Measurements from ENCODE around the gene TYW3. TPM values are rescaled to one million over a fixed set of nuclear protein-coding genes. Genes with fewer than 3 reads are reported as not detected.

Gene TYW3
- total and polyA plus RNA-seq, 9 donors = 11.6 to 30.9 (median 21.7) TPM

- intact Hi-C loops (cut with DNase I) = no loop called here
- DNase-seq = peak in 4 of 5 donors; percentile 11 to 53 (median 24)
- no peaks in the 10 kb centered on the region for H3K27me3 ChIP-seq
- WGBS, 3 donors = 5 to 12% (median 5%) methylated on average over 5 of the region's 5 CpGs
- peak overlapping the region in 1 of 2 donors; percentile 15 for H3K27ac ChIP-seq
- no peaks in the 10 kb centered on the region for H3K36me3 ChIP-seq
- no peaks in the 10 kb centered on the region for H3K9me3 ChIP-seq
- no peaks in the 10 kb centered on the region for H3K4me1 ChIP-seq (ENCODE audit: insufficient read depth)
- TF ChIP-seq CTCF (IDR thresholded peaks at IDR 0.05) = peak; percentile 56 to 76 (median 69)
- no peak for TF ChIP-seq POLR2A (IDR thresholded peaks at IDR 0.05)
- no peak overlapping the region for H3K4me3 ChIP-seq
Measured at GRCh38 chr1:74689621-74690363, 43.2 kb upstream of the TYW3 start.

GRCh38 chr1:74690364-74690696, 42.6 kb upstream of the TYW3 start:
- H3K4me1 ChIP-seq (ENCODE audit: insufficient read depth) = no peaks in the 10 kb centered on the region
- no peaks in the 10 kb centered on the region for H3K27me3 ChIP-seq
- TF ChIP-seq POLR2A (IDR thresholded peaks at IDR 0.05) (no peak), CTCF (IDR thresholded peaks at IDR 0.05) (no peak), EP300 (IDR thresholded peaks at IDR 0.05) (no peak)
- DNase-seq = no peak
- H3K9me3 ChIP-seq = no peaks in the 10 kb centered on the region
- no peak overlapping the region for H3K4me3 ChIP-seq
- no peaks in the 10 kb centered on the region for H3K36me3 ChIP-seq
- WGBS, 3 donors = 0 to 21% (median 1%) methylated on average over 2 of the region's 2 CpGs
- peak overlapping the region in 1 of 2 donors; percentile 15 for H3K27ac ChIP-seq
- intact Hi-C loops (cut with DNase I) = no loop called here

GRCh38 chr1:74690909-74691308, 42.0 kb upstream of the TYW3 start:
- intact Hi-C loops (cut with DNase I) = no loop called here
- Histone ChIP-seq H3K4me1 (ENCODE audit: insufficient read depth) (no peaks in the 10 kb centered on the region), H3K4me3 (no peak overlapping the region), H3K27me3 (no peaks in the 10 kb centered on the region), H3K9me3 (no peaks in the 10 kb centered on the region), H3K36me3 (no peaks in the 10 kb centered on the region), H3K27ac (no peak overlapping the region)
- no peak for DNase-seq
- 84 to 91% (median 86%) methylated on average over 4 of the region's 4 CpGs for WGBS, 3 donors
- TF ChIP-seq CTCF (IDR thresholded peaks at IDR 0.05) (no peak), POLR2A (IDR thresholded peaks at IDR 0.05) (no peak), EP300 (IDR thresholded peaks at IDR 0.05) (no peak)

- no peak overlapping the region for H3K27ac ChIP-seq
- 68 to 75% (median 74%) methylated on average over 2 of the region's 2 CpGs for WGBS, 3 donors
Measured at GRCh38 chr1:74693473-74693872, 39.5 kb upstream of the TYW3 start.

More at GRCh38 chr1:74693473-74693872, 39.5 kb upstream of the TYW3 start:
- Histone ChIP-seq H3K9me3 (no peaks in the 10 kb centered on the region), H3K36me3 (no peaks in the 10 kb centered on the region), H3K4me1 (ENCODE audit: insufficient read depth) (no peaks in the 10 kb centered on the region), H3K27me3 (no peaks in the 10 kb centered on the region), H3K4me3 (no peak overlapping the region)
- intact Hi-C loops (cut with DNase I) = no loop called here
- DNase-seq = no peak
- TF ChIP-seq EP300 (IDR thresholded peaks at IDR 0.05) = no peak
- no peak for TF ChIP-seq POLR2A (IDR thresholded peaks at IDR 0.05)
- no peak for TF ChIP-seq CTCF (IDR thresholded peaks at IDR 0.05)

All from ovary (tissue), 9 donors.